A549 treated with Mapracorat at 1 μM for 4 hours (cell line): Measurements from ENCODE around the gene GPR135. TPM values are rescaled to one million over a fixed set of nuclear protein-coding genes. Genes with fewer than 3 reads are reported as not detected.

Source experiments
- total RNA-seq: library from RNA; stranded (reverse); fragments of 200-300 nt; extraction: Qiagen RNA extraction; gene quantifications from 5 replicates; pipeline ENCODE4 v1.2.3, GENCODE V29; 2022

Gene GPR135
- 0.70 to 1.3 TPM (median 1.0 TPM) in 5 replicates for total RNA-seq

DNA sequence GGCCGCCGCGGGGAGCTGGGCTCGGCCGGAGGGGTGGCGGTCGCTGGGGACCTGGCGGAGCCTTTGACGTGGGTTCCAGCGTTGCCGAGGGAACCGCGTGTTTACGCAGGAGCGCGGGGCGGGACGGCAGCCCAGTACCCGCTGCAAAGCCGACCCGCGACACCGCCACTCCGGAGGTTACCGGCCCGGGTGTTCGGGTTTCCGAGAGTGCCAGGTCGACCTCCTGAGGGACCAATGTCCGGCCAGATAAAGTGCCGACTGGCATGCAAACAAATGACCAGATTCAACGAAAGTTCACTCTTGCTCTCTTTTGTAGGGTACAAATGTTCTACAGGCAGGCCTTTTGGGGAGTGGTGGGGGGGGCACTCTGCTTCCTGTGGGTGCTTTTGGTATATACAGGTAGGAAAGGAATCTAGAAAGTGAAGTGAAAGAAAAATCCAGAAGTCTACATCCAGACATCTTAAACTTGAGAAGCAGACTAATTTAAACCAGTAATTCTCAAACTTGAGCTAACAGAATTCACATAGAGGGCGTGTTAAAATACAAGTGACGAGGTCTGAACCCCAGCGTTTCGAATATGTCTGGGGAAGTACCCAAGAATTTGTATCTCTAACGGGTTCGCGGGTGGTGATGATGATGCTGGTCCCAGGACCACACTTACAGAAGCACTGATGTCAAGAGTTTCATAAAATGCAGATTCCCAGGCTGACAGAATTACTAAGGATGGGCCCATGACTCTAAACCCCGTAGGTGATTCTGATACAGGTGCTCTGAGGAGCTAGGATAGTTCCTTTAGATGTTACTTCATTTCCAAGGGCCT is at the start of gene GPR135:
TSS of gene GPR135 (minus strand) at position 65 of the 820 bp plus-strand sequence. CDS start 154 bp downstream, outside the sequence.

DNA sequence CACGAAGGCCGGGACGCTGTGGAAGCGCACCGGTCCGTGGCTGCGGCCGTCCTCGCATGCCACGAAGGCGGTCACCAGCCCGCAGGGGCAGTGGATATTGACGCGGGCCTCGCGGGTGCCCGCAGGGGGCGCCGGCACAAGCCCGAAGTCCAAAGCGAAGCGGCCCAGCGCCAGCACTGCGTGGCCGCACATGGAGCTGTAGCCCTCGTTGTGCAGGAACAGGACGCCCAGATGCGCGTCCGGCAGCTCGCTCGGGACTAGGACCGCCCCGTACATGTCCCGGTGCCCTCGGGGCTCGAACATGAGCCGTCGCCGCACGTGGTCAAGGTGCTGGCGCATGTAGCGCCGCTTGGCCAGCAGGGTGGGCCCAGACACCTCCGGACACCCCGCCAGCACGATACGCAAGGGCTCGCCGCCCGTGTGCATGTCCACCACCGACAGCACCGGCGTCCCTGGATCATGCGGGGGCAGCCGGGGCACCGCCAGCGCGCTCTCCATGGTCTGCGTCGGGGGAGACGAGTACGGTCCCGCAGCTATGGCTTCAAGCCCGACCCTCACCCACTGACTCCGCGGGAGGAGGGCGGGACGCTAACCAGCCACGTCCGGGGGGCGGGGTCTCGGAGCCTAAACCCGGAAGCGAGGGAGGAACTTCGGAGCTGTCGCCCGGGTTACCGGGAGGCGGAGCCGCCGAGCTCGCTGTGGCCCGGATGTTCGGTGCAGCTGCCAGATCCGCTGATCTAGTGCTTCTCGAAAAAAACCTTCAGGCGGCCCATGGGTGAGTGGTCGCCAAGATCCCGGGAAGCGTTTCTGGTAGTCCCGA is 18.8 kb upstream of the GPR135 start, which contains the start of the genes JKAMP and L3HYPDH:
TSS of gene JKAMP (plus strand) at position 699 of the 820 bp plus-strand sequence. CDS start at position 772, 73 bp downstream.
TSS of gene L3HYPDH (minus strand) at position 590 of the 820 bp plus-strand sequence. CDS start at position 498, 92 bp downstream.

Other genes starting within 250 kb of the GPR135 start
- gene L3HYPDH, start 19.0 kb upstream of the GPR135 start, total RNA-seq: 35.2 to 46.8 TPM (median 40.1 TPM) in 5 replicates
- 64.5 to 84.6 TPM (median 69.2 TPM) in 5 replicates for gene JKAMP, start 19.1 kb upstream of the GPR135 start, total RNA-seq
- gene CCDC175, start 111.4 kb upstream of the GPR135 start, total RNA-seq: not detected in 5 replicates